HG03097 (cell line): Measurements from ENCODE around the gene FNBP1.
A peak's percentile ranks its signal among the peaks of the same experiment; 100 is the strongest.
"Not testable (repeated sequence)": the region's sequence is repeated elsewhere in the genome, so short reads cannot be mapped to it uniquely, and the experiment has no call there.

Experiments used
- ATAC-seq: cut with Tn5 transposase; IDR thresholded peaks from one replicate; pipeline ENCODE4 v1.9.1; 2021; ENCODE audit not compliant: unreplicated experiment, low FRiP score

The FNBP1 gene

DNA sequence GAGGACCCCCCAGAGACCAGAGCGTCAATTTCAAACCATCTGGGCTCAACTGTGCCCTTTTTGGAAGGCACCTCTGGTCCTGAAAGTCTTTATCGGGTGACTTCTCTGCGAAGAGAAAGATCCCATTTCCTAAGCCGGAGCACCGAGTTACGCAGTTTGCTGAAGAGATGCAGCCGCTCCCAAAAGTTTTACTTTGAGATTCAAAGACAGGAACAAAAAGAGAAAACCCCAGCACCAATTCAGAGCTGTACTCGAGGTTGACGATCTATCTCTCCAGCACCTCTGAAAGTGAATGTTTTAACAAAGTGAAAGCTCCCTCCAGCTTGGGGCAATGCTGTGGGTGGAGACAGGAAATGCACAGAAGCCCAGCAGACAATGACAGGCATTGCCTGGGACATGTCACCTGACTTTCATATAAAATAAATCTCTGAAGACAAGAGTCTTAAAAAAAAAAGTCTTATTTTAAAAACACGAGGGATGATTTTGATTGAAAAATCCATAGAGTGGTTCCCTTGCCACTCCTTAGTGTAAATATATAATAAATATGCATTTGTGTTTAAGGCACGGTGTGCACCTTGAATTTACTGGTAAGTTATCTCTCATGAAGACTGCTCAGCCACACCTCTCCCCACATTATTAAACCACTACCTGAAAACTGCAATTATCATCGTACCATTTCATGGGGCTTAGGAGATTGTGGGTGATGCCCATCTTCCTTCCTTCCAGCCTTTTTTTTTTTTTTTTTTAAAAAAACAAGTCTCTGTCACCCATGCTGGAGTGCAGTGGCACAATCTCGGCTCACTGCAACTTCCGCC is 79.9 kb downstream of the FNBP1 start:
- ATAC-seq: peak; percentile 71

DNA sequence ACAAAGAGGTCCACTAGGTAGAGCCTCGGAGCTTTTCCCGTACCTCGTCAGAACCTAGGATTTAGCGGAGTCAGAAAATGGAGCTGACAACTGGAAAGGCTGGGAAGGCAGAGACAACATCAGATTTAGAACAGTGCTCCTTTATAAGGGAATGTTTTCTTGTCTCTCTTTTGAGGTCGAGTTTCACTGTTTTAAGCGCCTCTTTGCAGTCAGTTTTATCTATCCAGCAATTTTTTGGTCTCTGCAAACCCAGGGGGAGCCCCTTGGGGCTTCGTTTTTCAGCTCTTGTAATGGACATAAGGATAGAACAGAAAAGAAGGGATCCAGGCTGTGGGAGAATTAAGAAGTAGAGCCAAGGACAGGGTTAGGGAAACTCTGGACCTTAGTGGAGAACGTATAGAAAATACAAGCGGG is 80.5 kb downstream of the FNBP1 start:
- ATAC-seq: no peak

DNA sequence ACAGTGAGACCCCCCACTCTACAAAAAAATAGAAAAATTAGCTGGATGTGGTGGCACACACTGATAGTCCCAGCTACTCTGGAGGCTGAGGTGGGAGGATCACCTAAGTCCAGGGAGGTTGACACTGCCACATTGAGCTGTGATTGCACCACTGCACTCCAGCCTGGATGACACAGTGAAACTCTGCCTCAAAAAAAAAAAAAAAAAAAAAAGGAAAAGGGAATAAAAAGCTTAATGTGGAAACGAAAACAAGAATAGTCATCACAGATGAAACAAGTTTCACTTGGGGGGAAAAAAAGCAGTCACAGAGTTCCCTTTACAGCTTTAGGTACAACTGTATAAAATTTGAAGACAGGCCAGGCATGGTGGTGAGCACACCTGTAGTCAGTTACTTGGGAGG is 84.2 kb downstream of the FNBP1 start:
- no peak for ATAC-seq

DNA sequence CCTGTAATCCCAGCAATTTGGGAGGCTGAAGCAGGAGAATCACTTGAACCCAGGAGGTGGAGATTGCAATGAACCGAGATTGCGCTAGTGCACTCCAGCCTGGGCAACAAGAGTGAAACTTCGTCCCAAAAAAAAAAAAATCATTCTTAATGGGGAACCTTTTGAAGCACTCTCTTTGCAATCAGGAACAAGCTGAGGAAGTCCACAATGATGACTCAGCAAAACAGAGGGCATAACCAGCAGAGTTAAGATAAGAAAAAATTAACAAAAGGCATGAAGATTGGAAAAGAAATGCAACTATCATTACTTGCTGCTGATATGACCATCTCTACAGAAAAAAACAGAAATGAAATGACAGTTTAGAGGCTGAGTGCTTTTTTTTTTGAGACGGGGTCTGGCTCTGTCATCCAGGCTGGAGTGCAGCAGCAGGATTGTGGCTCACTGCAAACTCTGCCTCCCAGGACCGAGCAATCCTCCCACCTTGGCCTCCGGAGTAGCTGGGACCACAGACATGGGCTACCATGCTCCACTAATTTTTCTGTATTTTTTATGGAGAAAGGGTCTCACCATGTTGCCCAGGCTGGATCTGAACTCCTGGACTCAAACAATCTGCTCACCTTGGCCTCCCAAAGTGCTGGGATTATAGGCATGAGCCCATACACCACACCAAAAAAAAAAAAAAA is 88.0 kb downstream of the FNBP1 start:
- no peak for ATAC-seq

DNA sequence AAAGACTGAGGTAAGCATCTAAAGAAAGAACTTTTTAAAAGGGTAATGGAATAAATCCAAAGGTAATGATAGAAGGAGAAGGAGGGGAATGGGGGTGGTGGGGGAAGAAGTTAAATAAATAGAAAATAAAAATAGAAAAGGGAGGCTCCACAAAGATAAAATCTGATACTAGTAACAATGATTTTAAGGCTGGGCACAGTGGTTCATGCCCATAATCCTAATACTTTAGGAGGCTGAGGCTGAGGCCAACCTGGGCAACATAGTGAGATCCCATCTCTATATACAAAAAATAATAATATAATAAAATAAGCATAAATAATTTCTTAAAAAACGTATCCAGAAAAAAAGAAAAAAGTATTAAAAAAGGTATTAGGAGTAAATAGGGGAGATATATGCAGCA is 89.3 kb downstream of the FNBP1 start:
- no peak for ATAC-seq

DNA sequence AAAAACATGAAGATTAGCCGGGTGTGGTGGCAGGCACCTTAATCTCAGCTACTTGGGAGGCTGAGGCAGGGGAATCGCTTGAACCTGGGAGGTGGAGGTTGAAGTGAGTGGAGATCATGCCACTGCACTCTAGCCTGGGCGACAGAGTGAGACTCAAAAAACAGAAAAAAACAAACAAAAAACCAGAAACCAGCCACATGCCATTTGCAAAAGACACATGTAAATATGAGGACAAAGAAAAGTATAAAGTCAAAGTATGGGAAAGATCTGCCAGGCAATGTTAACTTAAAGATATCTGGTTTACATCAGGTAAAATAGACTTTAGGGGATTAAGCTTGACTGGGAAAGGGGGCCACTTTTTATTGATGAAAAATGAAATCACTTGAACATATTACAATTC is 90.7 kb downstream of the FNBP1 start:
- no peak for ATAC-seq

DNA sequence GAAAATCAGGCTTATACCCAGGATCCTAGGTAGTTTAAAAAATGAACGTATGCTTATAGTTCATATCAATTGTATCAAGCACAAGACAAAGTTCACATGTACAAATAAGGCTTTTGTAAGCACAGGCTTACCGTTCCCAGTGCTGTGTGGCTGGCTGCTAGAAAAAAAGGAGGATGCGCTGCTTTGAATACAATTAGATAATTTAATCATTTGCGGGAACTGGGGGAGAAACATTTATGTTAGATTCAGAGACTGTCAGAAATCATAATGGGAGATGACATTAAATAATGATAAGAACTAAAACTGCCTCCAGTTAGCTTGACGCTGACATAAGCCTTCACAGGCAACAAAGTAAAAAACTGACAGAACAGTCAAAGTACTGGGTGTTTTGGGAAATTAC is 93.2 kb downstream of the FNBP1 start:
- no peak for ATAC-seq

DNA sequence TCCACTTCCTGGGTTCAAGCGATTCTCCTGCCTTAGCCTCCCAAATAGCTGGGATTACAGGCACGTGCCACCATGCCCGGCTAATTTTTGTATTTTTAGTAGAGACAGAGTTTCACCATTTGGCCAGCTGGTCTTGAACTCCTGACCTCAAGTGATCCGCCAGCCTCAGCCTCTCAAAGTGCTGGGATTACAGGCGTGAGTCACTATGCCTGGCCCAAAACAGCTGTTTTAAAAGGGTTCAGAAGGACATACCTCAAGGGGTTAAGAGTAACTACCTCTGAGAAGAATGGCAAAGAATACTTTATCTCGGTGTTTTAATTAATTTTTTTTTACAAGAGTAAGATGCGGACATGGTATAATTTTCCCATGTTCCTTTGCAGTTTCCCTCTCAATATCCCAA is 94.4 kb downstream of the FNBP1 start:
- ATAC-seq: not testable (repeated sequence)

DNA sequence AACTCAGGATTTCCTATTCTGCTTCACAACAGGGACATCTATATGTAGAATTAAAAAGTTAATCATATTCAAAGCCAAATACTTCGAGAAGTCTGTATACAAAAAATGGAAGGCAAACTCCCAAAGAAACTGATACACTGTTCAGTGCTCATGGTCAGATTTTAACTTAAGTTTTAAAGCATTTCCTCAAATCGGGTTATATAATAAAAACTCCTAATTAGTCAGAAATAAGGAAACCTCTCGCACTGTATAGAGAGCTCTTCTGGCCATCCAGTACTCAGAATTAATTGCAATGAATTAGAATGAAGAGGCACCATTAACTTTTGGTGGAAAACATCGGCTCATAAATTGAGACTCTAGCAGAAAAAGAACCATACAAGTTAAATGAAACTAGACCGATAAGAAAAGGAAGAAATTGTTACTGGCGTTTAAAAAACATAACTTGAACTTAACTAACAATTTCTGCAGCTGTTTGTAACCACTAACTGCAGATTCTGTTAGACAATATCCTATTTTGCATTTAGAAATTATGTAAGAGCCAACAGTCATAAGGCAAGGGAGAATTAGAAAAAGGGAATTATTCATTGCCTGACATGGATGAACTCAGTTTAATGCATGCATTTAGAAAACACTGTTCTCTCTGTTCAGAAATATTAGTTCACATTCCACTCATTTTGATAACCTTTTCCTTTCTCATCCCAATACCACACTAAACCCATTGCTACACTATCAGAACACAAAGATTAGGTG is 96.6 kb downstream of the FNBP1 start:
- no peak for ATAC-seq

DNA sequence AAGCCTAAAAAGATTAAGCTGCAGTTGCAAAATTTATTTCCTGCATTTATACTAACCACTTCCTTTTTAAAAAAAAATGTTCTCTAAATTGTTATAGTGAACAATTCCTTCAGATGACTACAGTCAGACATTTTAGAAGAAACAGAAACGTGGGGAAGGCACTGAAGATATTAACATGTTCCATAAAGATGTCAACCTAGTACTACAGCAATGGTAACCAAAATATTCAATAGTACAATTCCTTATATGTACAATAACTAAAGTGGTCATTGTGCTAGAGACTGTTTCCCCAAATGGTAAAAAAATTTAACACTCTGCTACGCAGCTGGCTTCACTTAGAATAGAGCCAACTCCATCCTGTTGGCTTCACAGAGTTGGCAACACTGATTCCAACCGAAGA is 97.7 kb downstream of the FNBP1 start:
- no peak for ATAC-seq

DNA sequence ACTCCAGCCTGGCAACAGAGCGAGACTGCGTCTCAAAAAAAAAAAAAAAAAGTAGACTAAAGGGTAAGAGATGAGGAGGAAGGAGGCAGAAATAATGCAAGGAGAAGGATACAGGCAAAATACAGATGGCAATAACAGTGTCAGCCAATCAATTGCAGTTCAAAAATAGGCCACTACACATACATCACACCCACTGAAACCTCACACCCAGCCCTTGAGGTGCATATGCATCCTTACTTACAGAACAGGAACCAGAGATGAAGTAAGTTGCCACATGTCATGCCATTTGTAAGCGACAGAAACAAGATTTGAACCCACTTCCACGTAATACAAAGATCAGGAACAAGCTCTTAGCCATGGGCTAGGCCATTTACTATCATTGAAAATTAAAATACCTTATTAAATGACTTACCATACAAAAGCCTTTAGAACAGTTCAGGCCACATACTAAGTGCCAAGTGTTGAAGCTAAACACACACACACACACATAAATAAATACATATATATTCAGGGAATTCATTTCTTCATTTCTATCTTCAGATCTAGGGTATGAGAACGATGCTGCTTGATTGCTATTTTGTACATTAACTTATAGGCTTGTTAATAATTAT is 98.4 kb downstream of the FNBP1 start:
- no peak for ATAC-seq

DNA sequence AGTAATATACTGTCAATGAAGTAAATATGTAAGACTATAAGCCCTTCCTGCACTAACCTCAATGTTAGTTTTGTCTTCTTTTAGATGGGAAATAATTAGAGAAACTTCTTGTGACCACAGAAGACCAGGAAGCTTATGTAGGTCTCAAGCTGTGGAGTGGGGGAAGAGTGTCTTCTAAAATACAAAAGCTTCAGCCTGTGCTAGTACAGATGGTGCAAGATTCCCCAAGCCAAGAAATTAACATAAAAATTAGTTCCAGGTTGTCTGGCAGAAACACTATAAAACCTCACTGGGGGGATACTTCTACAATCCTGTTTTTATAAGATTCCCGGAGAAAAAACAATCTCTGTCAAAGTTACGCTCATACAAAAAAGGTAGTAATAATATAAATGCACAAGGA is 103.6 kb downstream of the FNBP1 start:
- ATAC-seq: no peak

DNA sequence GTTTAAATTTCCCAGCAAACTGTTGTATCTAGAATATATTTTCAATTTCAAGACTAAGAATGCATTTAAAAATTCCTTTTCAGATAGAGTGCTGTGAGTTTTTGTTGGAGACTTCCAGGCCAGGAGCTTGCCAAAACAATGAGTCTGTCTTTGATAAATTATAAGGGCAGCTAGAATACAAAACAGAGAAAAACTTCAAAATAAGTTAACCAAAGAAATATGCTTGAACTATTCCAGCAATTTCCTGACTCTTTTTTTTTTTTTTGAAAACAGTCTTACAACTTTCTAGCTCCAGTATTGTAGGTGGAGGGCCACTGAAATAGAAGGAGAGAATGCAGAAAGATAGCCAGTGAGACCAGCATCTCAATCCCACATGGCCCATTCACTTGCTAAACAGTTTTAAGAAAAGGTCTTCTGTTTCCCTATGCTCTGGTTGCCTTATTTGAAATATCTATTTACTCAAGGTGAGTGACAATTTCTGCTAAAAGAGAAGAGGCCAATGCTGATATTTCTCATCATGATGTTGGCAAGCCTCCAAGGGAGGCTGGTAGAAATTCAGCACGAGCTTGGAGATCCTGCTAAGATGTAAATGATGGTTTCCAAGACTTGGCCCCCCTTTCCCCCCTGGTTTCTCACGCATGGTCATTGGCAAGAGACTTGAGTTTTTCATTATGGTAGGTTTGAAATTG is 104.6 kb downstream of the FNBP1 start:
- ATAC-seq: no peak

DNA sequence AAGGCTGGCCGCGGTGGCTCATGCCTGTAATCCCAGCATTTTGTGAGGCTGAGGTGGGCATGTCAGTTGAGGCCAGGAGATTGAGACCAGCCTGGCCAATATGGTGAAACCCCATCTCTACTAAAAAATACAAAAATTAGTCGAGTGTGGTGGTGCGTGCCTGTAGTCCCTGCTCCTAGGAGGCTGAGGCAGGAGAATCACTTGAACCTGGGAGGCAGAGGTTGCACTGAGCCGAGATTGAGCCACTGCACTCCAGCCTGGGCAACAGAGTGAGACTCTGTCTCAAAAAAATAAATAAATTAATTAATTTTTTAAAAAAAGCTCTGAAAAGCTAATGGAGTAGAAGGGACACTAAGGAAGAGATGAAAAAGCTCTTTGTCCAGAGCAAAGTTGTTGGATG is 105.1 kb downstream of the FNBP1 start:
- not testable (repeated sequence) for ATAC-seq

DNA sequence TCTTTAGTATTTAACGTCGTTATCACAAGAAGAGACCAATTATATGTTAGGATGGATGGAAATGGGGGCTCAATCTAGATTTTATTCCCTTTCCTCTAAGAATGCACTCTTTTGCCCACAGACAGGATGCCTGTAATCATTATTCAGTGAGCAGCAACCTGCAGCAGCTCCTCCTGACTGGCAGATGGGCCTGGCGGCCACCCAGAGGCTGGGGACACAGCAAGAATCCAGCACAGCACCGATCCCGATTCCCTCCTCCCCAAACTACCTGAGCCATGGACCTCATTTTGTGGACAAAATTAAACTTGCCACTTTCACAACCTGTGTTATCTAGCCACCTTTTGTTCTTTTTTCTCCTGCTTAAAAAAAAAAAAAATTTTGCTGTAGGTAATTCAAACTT is 106.8 kb downstream of the FNBP1 start:
- no peak for ATAC-seq

DNA sequence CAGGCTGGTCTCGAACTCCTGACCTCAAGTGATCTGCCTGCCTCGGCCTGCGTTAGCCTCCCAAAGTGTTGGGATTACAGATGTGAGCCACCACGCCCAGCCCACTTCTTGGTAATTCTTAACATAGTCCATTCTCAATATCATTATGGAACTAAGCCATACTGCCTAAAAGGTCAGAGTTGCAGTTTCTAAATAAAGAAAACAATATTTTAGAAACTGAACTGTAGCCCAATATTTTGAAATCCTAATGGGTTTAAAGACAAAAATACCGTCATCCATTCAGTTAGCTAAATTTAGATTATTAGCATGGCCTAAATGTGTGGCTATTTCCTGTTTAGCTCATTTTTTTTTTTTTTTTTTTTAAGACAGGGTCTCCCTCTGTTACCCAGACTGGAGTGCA is 108.2 kb downstream of the FNBP1 start:
- ATAC-seq: no peak

DNA sequence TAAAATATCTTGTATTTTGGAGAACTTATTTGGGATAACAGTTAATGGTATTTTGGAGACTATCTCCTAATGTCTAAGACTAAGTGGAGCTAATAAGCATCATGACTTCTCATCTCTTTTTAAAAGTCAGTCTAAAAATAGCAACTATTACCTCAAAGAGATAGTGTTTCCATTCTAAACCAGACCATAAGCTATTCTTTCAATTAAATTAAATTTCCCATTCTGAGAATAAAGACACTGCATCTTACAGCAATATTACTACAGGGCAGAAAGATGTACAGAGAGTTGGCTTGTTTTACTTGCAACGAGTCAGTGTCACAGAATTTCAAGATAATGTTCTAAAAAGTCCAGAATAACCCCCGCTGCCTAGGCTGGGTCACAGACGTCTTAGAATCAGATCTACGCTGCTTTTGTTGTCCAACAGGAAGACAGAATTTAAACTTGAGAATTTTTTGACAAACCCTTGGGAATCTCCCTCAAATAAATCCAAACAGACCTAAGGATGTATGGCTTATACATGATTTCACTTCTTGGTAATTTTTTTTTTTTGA is 108.9 kb downstream of the FNBP1 start:
- ATAC-seq: no peak

DNA sequence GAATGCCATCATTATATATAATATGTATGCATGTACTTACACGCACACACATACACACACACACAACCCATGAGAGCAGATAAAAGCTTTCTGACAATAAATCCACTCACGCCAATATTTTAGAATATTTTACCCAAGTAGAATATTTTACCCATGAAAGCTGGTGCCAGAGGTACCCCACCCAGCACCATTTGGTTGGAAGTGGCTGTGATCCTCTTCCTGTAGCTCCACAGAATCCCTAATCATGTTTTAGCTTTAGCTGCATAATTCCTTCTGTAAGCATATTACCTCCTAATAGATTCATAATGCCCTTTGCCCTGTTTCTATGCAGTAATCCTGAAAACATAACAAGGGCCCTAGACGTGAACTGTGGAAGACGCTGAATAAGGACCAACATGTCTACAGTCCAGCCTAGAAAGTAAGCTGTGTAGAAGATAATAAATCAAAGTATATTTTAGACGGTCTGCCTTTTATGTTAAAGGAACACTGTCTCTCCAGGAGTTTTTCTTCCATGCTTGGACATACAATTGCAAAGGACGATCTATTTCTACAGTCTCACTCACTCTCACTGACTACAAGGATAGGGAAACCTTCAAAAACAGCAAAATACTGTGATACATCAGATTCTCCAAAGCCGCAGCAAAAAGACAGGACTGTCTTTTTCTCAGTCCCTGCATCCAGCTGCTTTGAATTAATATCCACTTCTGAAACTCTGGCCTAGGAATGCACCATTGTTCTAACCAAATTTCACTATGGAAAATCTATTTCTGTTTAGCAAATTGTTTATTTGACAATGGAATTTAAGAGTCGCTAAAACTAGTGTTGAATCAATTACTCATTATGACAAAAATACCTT is 109.6 kb downstream of the FNBP1 start:
- ATAC-seq: no peak
